Measurements from ENCODE around the gene PTPRG.

DNA sequence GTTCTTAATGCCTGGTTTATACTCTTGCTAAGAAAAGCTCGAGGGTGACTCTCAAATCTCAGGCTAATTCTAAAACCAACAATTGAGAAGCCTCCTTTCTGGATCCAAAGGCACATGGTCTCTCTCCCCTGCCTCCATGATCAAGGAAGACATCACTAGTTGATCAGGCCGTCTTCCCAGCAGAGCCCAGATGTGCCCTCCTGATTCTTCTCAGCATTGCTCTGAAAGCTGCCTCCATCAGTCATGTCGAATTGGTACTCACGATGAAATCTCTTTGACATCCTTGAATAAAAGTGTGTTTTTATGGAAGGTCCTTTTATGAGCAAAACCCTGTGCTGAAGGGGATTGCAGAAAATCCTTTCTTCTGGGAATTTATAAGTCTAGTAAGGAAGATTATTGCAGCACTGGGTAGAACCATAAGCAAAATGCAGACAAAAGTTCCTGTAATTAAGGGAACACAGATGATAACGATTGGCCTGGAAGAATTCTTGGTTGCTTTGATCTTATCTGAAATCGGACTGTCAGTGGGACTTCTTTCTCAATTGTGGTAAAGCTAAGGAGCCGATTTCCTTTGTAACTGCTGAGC, 345.9 kb downstream of the PTPRG start:
- TF ChIP-seq, protein P1, sequence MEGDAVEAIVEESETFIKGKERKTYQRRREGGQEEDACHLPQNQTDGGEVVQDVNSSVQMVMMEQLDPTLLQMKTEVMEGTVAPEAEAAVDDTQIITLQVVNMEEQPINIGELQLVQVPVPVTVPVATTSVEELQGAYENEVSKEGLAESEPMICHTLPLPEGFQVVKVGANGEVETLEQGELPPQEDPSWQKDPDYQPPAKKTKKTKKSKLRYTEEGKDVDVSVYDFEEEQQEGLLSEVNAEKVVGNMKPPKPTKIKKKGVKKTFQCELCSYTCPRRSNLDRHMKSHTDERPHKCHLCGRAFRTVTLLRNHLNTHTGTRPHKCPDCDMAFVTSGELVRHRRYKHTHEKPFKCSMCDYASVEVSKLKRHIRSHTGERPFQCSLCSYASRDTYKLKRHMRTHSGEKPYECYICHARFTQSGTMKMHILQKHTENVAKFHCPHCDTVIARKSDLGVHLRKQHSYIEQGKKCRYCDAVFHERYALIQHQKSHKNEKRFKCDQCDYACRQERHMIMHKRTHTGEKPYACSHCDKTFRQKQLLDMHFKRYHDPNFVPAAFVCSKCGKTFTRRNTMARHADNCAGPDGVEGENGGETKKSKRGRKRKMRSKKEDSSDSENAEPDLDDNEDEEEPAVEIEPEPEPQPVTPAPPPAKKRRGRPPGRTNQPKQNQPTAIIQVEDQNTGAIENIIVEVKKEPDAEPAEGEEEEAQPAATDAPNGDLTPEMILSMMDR (conservative IDR thresholded peaks at IDR 0.05; ENCODE audit: low read length): no peak
- TF ChIP-seq EZH2phosphoT487 (IDR thresholded peaks at IDR 0.05; ENCODE audit: borderline replicate concordance, low read depth, low read length): no peak
